ENCODE measurements around the gene PPIG. TPM values are rescaled to one million over a fixed set of nuclear protein-coding genes. Genes with fewer than 3 reads are reported as not detected.

Gene PPIG
- total and polyA plus RNA-seq, 2 of the 4 experiments (the other 2 are of a cell fraction), result 10.4 to 16.7 TPM

- Histone ChIP-seq H3K36me3 (ENCODE audit: control insufficient read depth, insufficient read depth, low read length) (peaks cover 2% of the 10 kb centered on the region; the same call in 1 of the 2 replicates), H3K4me3 (ENCODE audit: insufficient read depth, low read depth, low read length) (no peak overlapping the region), H3K4me2 (ENCODE audit: low read depth, low read length) (no peak overlapping the region), H4K91ac (ENCODE audit: insufficient read depth, low read depth, low read length) (no peak overlapping the region), H4K5ac (ENCODE audit: low read depth, low read length) (no peak overlapping the region), H3K4ac (ENCODE audit: low read depth, low read length) (no peak overlapping the region), H3K27me3 (ENCODE audit: control insufficient read depth, insufficient read depth, low read length) (no peaks in the 10 kb centered on the region), H2BK5ac (ENCODE audit: low read depth, low read length, poor library complexity, severe bottlenecking) (no peak overlapping the region), H3K9ac (ENCODE audit: low read depth, low read length) (no peak overlapping the region), H2AFZ (replicated peaks; ENCODE audit: low read length, poor library complexity) (no peak overlapping the region), H3K9me3 (ENCODE audit: control insufficient read depth, insufficient read depth, low read length) (no peaks in the 10 kb centered on the region), H3K14ac (replicated peaks; ENCODE audit: low read depth, low read length) (no peak overlapping the region), H3K79me1 (ENCODE audit: low read depth in 1 of 2, low read length in 2 of 2) (no peaks in the 10 kb centered on the region), H2BK15ac (ENCODE audit: low read depth, low read length) (no peak overlapping the region), H2AK5ac (ENCODE audit: low read depth, low read length) (no peak overlapping the region), H3K56ac (ENCODE audit: extremely low read depth, insufficient read depth, low read length) (no peak overlapping the region), H3K9me1 (ENCODE audit: insufficient read depth, low read length) (no peaks in the 10 kb centered on the region), H3K18ac (ENCODE audit: low read depth, low read length) (no peak overlapping the region), H2BK120ac (ENCODE audit: low read depth, low read length) (no peak overlapping the region), H4K20me1 (ENCODE audit: insufficient read depth, low read length) (no peaks in the 10 kb centered on the region), H2BK20ac (ENCODE audit: low read depth, low read length) (no peak overlapping the region), H4K8ac (ENCODE audit: low read depth in 2 of 2, low read length in 2 of 2) (no peak overlapping the region), H3K27ac (ENCODE audit: insufficient read depth, low read length) (no peak overlapping the region), H2AK9ac (replicated peaks; ENCODE audit: low read depth, low read length, poor library complexity) (no peak overlapping the region), H3K23ac (ENCODE audit: low read depth, low read length) (no peak overlapping the region), H3K4me1 (ENCODE audit: control insufficient read depth, insufficient read depth, low read length) (no peaks in the 10 kb centered on the region)
- no peak for TF ChIP-seq RFX5 (IDR thresholded peaks at IDR 0.05; ENCODE audit: low read depth, low read length)
- TF ChIP-seq USF2 (IDR thresholded peaks at IDR 0.05; ENCODE audit: low read depth, low read length), result no peak
- TF ChIP-seq MAFK (IDR thresholded peaks at IDR 0.05; ENCODE audit: low read depth, low read length), result no peak
- no peak for TF ChIP-seq POLR2A (IDR thresholded peaks at IDR 0.05; ENCODE audit: low read depth, low read length)
- no peak for TF ChIP-seq CHD1 (IDR thresholded peaks at IDR 0.05; ENCODE audit: low read depth, low read length)
- TF ChIP-seq RCOR1 (IDR thresholded peaks at IDR 0.05; ENCODE audit: insufficient replicate concordance, low read length), result no peak
- TF ChIP-seq RAD21 (IDR thresholded peaks at IDR 0.05; ENCODE audit: low read length), result no peak
- no peak for TF ChIP-seq CTCF (conservative IDR thresholded peaks at IDR 0.05; ENCODE audit: low read depth, low read length)
- TF ChIP-seq CEBPB (IDR thresholded peaks at IDR 0.05; ENCODE audit: low read depth, low read length), result no peak
- no peak for TF ChIP-seq MAZ (IDR thresholded peaks at IDR 0.05; ENCODE audit: borderline replicate concordance, low read depth, low read length)
- no peak for TF ChIP-seq NFE2L2 (IDR thresholded peaks at IDR 0.05; ENCODE audit: low read depth, low read length)
- TF ChIP-seq BHLHE40 (IDR thresholded peaks at IDR 0.05; ENCODE audit: low read depth, low read length), result no peak
- no peak for TF ChIP-seq ELK1 (IDR thresholded peaks at IDR 0.05; ENCODE audit: borderline replicate concordance, low read depth, low read length)
- TF ChIP-seq SMC3 (IDR thresholded peaks at IDR 0.05; ENCODE audit: low read depth, low read length), result no peak
- TF ChIP-seq MXI1 (IDR thresholded peaks at IDR 0.05; ENCODE audit: borderline replicate concordance, low read depth, low read length), result no peak
- no peak for TF ChIP-seq FOS (IDR thresholded peaks at IDR 0.05; ENCODE audit: low read depth, low read length)
- intact Hi-C loops (cut with micrococcal nuclease), result no loop called here
- CTCF ChIA-PET, result no interaction called here
- no CpG with 5 or more reads among the region's 1 CpG for WGBS, 2 experiments (ENCODE audit: extremely low coverage in 2 of 2, insufficient read length in 1 of 2)
- ATAC-seq (ENCODE audit: low read depth) (no peak), DNase-seq (no peak)
- dilution Hi-C loops (cut with HindIII; ENCODE audit: low sequenced_read_pairs, unreplicated experiment), result no loop called here
- no TSS peak for BruUV-seq (replicated peaks)
- in situ Hi-C loops (cut with MboI; ENCODE audit: low sequenced_read_pairs), result no loop called here
- POLR2A ChIA-PET (ENCODE audit: unreplicated experiment), result no interaction called here
These were observed 22.8 kb upstream of the PPIG start for GRCh38 chr2:169561364-169561763.
